Cardiac septum (tissue), 1 donor: ENCODE data around the gene HRC. TPM values are rescaled to one million over a fixed set of nuclear protein-coding genes. Genes with fewer than 3 reads are reported as not detected.
A peak's percentile ranks its signal among the peaks of the same experiment; 100 is the strongest.

Source experiments
- DNase-seq: peaks from one replicate; pipeline ENCODE4 v3.0.0-alpha.2; 2020; ENCODE audit warnings: low spot score
- intact Hi-C: fragments of 100-400 bp; cut with DNase I; formaldehyde crosslinking; loops from one replicate; pipeline ENCODE4 v1.14.0; 2022
- total RNA-seq: library from RNA; stranded (reverse); fragmentation: NEBNext Ultra II Directional; extraction: Animal tissue kit (Norgen Biotek cat#: 25700); gene quantifications from one replicate; pipeline ENCODE4 v1.2.1, GENCODE V29; 2021
- donor health status: DM: no; HTN: no; CAD: no.

The HRC gene
- total RNA-seq, 1 donor from 2014 or later = 907 TPM

GRCh38 chr19:49120325-49120683 is 34.9 kb downstream of the HRC start:
- intact Hi-C loops = no loop called here
- DNase-seq = no peak

- intact Hi-C loops = loop anchor here (2.0 kb wide), 1 partner anchor 31 kb away; no protein-coding TSS in a partner anchor
Observed at GRCh38 chr19:49119411-49120324, 35.5 kb downstream of the HRC start, which contains the start of gene PPFIA3. TSS of gene PPFIA3 (plus strand) at chr19:49119544. CDS start at chr19:49127874, 8,330 bp downstream.

GRCh38 chr19:49118565-49119410 is 36.4 kb downstream of the HRC start, which contains the start of gene C19orf73:
TSS of gene C19orf73 (minus strand) at chr19:49119143. CDS start at chr19:49119022, 121 bp downstream.
- DNase-seq = peak; percentile 97
- intact Hi-C loops = loop anchor here (2.0 kb wide), 1 partner anchor 32 kb away; no protein-coding TSS in a partner anchor

More at GRCh38 chr19:49119411-49120324, 35.5 kb downstream of the HRC start, which contains the start of gene PPFIA3:
- no peak for DNase-seq

GRCh38 chr19:49117677-49118564 is 37.3 kb downstream of the HRC start:
- DNase-seq = no peak
- intact Hi-C loops = loop anchor here (2.0 kb wide), 1 partner anchor 33 kb away; no protein-coding TSS in a partner anchor

GRCh38 chr19:49116544-49116943 is 38.7 kb downstream of the HRC start:
- intact Hi-C loops = no loop called here
- DNase-seq = no peak

DNA sequence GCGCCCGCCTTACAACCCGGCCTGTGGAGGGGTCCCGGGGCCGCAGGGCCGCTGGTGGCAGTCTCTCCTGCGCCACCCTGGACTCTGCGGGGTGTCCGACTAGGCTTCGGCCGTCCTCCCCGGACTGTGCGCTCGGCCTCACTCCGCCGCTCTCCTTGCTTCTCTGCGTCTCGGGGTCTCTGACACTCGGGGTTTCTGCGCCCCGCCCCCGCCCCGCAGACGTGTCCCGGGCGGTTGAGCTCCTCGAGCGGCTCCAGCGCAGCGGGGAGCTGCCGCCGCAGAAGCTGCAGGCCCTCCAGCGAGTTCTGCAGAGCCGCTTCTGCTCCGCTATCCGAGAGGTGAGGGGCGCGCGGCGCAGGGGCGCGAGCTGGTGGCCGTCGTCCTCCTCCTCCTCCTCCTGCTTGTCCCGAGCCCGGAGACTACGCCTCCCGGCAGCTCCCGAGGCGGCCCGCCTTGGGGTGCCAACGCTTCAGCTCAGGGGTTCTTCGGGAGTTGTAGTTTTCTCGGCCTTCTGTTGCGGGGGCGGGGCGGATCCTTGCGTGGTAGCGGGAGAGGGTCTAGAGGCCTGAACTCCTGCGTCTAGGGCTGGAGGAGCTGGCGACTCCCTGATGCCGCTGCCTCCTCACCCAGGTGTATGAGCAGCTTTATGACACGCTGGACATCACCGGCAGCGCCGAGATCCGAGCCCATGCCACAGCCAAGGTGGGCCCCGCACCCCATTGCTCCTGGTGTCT is 40.4 kb downstream of the HRC start:
- no peak for DNase-seq
- intact Hi-C loops = loop anchor here (2.0 kb wide), 1 partner anchor 28 kb away; no protein-coding TSS in a partner anchor

DNA sequence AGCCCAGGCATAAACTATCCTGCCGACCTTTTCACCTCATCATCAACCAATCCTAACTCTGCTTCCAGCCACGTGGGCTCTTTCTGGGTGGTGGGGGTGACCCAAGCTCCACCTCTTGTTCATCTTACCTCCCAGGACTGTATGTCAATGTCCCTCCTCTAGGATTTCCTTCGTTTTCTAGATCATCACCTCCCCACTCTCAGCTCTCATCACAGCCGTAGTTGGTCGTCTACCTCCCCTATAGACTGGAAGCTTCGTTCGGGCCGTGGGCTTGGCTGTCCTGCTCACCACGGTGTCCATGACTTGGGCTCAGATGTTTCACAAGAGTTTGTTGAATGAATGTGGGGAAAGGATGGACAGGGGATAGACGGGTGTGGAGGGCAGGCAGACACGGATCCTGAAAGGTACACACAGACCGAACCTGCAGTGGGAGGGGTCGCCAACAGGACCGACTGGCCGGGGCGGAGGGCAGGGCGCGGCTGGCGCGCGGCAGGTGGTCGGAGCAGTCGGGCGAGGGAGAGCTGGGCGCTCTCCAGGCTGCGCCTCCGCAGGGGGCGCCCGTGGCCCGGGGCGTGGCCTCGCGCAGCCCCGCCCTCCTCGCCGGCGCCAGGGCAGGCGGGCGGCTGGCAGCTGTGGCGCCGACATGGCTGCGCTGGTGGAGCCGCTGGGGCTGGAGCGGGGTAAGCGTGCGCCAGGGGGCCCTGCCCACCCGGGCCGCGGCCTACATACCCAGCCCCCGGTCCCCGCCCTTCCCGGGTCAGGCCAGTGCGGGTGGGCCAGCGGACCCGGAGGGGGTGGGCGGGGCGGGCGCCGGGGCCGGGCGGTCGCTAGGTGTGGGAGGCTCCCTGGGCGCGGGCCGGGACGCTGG is 41.2 kb downstream of the HRC start, which contains the start of gene LIN7B:
LIN7B (plus strand) TSS at position 609 of the 868 bp plus-strand sequence; CDS start at position 644, 35 bp downstream.
- intact Hi-C loops = loop anchor here (2.0 kb wide), 1 partner anchor 29 kb away; no protein-coding TSS in a partner anchor
- DNase-seq = peak; percentile 87

DNA sequence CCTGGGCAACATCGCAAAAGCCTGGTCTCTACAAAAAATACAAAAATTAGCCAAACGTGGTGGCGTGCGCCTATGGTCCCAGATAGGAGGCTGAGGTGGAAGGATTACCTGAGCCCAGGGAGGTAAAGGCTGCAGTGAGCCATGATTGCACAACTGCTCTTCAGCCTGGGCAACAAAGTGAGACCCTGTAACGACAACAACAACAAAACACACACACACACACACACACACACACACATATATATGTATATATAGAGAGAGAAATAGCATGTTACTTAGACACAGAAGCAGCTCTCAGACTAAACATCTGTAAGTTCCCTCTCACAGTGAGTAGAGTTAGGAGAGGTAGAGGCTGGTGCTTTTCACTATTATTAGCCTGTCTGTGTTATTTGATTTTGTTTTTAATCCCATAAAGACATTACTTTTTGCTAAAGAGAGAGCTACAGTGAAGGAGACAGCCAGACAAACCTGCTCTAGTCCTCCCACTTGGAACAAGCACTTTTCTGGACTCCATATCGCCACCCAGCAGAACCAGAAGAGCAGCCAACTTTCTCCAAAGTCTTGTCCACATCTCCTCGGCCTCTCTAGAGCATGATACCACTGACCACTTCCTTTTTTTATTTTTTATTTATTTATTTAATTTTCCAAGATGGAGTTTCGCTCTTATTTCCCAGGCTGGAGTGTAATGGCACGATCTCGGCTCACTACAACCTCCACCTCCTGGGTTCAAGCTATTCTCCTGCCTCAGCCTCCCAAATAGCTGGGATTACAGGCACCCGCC is 43.8 kb downstream of the HRC start:
- intact Hi-C loops = no loop called here
- DNase-seq = no peak

- no peak for DNase-seq
- intact Hi-C loops = no loop called here
Observed at GRCh38 chr19:49110567-49110966, 44.6 kb downstream of the HRC start.

DNA sequence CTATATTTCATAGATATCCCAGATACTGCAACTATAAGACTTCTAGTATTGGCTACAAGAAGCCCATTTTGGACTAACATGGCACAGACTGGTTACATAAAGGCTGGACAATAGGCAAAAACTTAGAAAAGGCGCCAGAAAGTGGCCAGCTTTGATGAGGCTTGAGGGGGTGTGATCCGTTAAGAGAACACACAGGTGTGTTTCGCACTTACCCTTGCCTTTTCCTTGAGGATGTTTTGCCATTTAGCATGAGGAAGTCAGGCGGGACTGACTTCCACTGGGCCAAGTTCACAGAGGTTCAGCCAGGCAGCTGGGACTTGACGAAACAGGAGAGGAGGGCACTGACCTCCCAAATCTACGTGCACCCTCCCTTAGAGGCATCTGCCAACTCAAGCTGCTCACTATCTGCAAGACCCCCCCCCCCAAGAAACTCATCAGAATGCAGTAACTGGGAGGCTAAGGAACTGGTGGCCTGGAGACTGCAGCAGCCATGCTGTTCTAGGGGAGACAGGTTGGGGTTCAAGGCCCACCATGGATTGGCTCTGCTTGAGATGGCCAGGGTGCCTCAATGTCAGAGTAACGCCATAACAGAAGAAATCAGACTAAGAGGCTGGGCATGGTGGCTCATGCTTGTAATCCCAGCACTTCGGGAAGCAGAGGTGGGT is 45.5 kb downstream of the HRC start:
- no peak for DNase-seq
- intact Hi-C loops = no loop called here

- no peak for DNase-seq
- intact Hi-C loops = no loop called here
Observed at GRCh38 chr19:49109051-49109450, 46.1 kb downstream of the HRC start.

DNA sequence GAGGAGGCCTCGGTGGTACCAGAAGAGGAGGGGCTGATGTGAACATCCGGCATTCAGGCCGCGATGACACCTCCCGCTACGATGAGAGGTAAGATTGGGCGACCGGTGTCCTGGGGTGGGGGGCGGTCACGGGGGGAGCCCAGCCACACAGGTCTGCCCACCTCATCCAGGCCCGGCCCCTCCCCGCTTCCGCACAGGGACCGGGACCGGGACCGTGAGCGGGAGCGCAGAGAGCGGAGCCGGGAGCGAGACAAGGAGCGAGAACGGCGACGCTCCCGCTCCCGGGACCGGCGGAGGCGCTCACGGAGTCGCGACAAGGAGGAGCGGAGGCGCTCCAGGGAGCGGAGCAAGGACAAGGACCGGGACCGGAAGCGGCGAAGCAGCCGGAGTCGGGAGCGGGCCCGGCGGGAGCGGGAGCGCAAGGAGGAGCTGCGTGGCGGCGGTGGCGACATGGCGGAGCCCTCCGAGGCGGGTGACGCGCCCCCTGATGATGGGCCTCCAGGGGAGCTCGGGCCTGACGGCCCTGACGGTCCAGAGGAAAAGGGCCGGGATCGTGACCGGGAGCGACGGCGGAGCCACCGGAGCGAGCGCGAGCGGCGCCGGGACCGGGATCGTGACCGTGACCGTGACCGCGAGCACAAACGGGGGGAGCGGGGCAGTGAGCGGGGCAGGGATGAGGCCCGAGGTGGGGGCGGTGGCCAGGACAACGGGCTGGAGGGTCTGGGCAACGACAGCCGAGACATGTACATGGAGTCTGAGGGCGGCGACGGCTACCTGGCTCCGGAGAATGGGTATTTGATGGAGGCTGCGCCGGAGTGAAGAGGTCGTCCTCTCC is 47.4 kb downstream of the HRC start:
- DNase-seq = no peak
- intact Hi-C loops = no loop called here

DNA sequence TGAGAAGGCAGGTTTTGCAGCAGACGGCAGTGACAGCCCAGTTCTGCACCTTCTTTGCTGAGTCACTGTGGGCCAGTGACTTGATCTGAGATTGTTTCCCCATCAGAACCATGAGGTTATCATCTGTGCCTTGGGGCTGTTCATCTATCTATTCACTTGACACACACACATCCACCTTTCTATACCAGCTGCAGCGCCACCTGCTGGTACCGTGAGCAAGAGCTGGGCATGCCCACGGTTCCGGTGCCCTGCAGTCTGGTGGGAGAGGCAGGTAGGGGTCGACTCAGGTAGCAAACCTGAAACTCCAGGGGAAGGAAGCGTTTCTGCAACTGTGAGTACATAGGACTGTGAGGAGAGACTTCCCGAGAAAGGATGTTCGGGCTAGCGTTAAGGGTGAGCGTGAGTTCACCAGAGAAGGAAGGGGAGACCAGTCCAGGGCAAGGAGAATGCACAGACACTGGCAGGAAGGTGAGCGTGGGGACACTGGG is 48.5 kb downstream of the HRC start:
- intact Hi-C loops = no loop called here
- DNase-seq = peak; percentile 77

- intact Hi-C loops = no loop called here
- DNase-seq = no peak
Observed at GRCh38 chr19:49104229-49104864, 50.8 kb downstream of the HRC start.
